ENCODE measurements around the gene ZFHX3.

The ZFHX3 gene

GRCh38 chr16:72974142-72974769, 73.7 kb downstream of the ZFHX3 start:
- DNase-seq (ENCODE audit: low read depth in 2 of 2), result no peak

GRCh38 chr16:72972878-72973571, 74.9 kb downstream of the ZFHX3 start:
- DNase-seq (ENCODE audit: low read depth in 2 of 2), result no peak

- DNase-seq (ENCODE audit: low read depth in 2 of 2), result no peak
These were observed 76.6 kb downstream of the ZFHX3 start for GRCh38 chr16:72971370-72971769.

GRCh38 chr16:72970656-72971055, 77.3 kb downstream of the ZFHX3 start:
- DNase-seq (ENCODE audit: low read depth in 2 of 2), result no peak

- DNase-seq (ENCODE audit: low read depth in 2 of 2), result no peak
These were observed 78.1 kb downstream of the ZFHX3 start for GRCh38 chr16:72969812-72970211.

- DNase-seq (ENCODE audit: low read depth in 2 of 2), result no peak
These were observed 78.8 kb downstream of the ZFHX3 start for GRCh38 chr16:72969146-72969545.

GRCh38 chr16:72967941-72968340, 80.0 kb downstream of the ZFHX3 start:
- DNase-seq (ENCODE audit: low read depth in 2 of 2), result no peak

GRCh38 chr16:72963533-72964315, 84.2 kb downstream of the ZFHX3 start:
- DNase-seq (ENCODE audit: low read depth in 2 of 2), result no peak

- DNase-seq (ENCODE audit: low read depth in 2 of 2), result no peak
These were observed 85.6 kb downstream of the ZFHX3 start for GRCh38 chr16:72962347-72962746.

GRCh38 chr16:72961863-72962262, 86.1 kb downstream of the ZFHX3 start:
- DNase-seq (ENCODE audit: low read depth in 2 of 2), result no peak

GRCh38 chr16:72961115-72961832, 86.7 kb downstream of the ZFHX3 start:
- DNase-seq (ENCODE audit: low read depth in 2 of 2), result no peak

- DNase-seq (ENCODE audit: low read depth in 2 of 2), result no peak
These were observed 87.8 kb downstream of the ZFHX3 start for GRCh38 chr16:72960101-72960500.

- no peak for DNase-seq (ENCODE audit: low read depth in 2 of 2)
These were observed 88.5 kb downstream of the ZFHX3 start for GRCh38 chr16:72959301-72959996.

GRCh38 chr16:72958522-72959076, 89.3 kb downstream of the ZFHX3 start:
- no peak for DNase-seq (ENCODE audit: low read depth in 2 of 2)

- no peak for DNase-seq (ENCODE audit: low read depth in 2 of 2)
These were observed 90.3 kb downstream of the ZFHX3 start for GRCh38 chr16:72957303-72958277.

- DNase-seq (ENCODE audit: low read depth in 2 of 2), result no peak
These were observed 91.5 kb downstream of the ZFHX3 start for GRCh38 chr16:72956124-72957064.

GRCh38 chr16:72952811-72953271, 95.1 kb downstream of the ZFHX3 start:
- no peak for DNase-seq (ENCODE audit: low read depth in 2 of 2)

GRCh38 chr16:72952404-72952803, 95.5 kb downstream of the ZFHX3 start:
- no peak for DNase-seq (ENCODE audit: low read depth in 2 of 2)

- DNase-seq (ENCODE audit: low read depth in 2 of 2), result no peak
These were observed 96.0 kb downstream of the ZFHX3 start for GRCh38 chr16:72951916-72952315.
